ENCODE measurements around the gene MVP. TPM values are rescaled to one million over a fixed set of nuclear protein-coding genes. Genes with fewer than 3 reads are reported as not detected.

MVP gene
- total RNA-seq, 1 donor = 273 TPM

DNA sequence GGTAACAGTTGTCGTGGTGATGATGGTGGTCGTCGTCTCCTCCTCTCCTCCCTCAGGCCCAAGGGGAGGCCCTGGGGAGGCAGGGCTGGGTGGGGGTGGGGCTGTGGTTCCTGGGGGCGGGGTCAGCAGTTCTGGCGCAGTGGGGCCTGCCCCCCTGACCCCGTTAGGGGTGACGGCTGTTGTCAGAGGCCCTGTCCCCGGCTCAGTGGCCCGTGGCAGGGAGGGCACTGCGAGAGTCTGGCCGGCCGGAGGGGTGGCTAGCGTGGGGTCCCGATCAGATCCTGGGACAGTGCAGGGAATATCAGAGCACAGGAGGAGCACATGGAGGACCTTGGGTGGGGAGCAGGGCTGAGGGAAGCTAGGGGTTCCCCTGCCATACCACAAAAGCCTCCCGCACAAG is 76.6 kb downstream of the MVP start:
- TF ChIP-seq, protein P1, sequence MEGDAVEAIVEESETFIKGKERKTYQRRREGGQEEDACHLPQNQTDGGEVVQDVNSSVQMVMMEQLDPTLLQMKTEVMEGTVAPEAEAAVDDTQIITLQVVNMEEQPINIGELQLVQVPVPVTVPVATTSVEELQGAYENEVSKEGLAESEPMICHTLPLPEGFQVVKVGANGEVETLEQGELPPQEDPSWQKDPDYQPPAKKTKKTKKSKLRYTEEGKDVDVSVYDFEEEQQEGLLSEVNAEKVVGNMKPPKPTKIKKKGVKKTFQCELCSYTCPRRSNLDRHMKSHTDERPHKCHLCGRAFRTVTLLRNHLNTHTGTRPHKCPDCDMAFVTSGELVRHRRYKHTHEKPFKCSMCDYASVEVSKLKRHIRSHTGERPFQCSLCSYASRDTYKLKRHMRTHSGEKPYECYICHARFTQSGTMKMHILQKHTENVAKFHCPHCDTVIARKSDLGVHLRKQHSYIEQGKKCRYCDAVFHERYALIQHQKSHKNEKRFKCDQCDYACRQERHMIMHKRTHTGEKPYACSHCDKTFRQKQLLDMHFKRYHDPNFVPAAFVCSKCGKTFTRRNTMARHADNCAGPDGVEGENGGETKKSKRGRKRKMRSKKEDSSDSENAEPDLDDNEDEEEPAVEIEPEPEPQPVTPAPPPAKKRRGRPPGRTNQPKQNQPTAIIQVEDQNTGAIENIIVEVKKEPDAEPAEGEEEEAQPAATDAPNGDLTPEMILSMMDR (IDR thresholded peaks at IDR 0.05; ENCODE audit: extremely low read depth, low read depth, low read length) = no peak
- Histone ChIP-seq H3K36me3 (ENCODE audit: insufficient read depth, low read length) (no peaks in the 10 kb centered on the region), H3K4me2 (ENCODE audit: insufficient read depth, low read length) (no peak overlapping the region), H3K4me3 (ENCODE audit: insufficient read depth, low read length) (no peak overlapping the region), H3K79me2 (ENCODE audit: insufficient read depth, low read length) (peaks cover 9% of the 10 kb centered on the region), H3K27me3 (ENCODE audit: insufficient read depth, low read length) (peaks cover 8% of the 10 kb centered on the region), H2AFZ (ENCODE audit: low read length) (no peak overlapping the region), H3K9me3 (ENCODE audit: low read depth, low read length) (no peaks in the 10 kb centered on the region), H3K27ac (ENCODE audit: low read depth, low read length) (no peak overlapping the region), H4K20me1 (ENCODE audit: insufficient read depth, low read length) (peaks cover 6% of the 10 kb centered on the region), H3K4me1 (ENCODE audit: insufficient read depth, low read length) (peaks cover 18% of the 10 kb centered on the region)
- peak; percentile 37 for DNase-seq (ENCODE audit: insufficient read length, low spot score, missing footprints)

DNA sequence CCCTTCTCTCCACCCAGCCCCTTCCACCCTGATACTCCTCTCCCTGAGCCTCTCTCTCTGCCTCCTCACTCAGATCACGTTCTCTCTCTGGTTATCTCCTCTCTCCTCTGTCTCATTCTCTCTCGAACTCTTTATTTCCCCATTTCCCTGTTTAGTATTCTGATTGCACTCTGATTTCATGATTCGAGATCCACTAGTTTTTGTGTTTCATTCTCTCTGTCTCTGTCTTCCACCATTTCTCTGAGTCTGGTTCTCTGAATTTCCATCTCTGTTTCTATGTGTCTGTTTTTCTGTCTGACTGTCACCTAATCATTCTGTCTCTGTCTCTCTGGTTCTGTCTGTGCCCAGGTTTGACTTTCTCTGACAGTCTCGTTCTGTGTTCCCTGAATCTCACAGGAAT is 77.1 kb downstream of the MVP start:
- DNase-seq (ENCODE audit: insufficient read length, low spot score, missing footprints) = peak; percentile 21
- no peak overlapping the region for H3K4me2 ChIP-seq (ENCODE audit: insufficient read depth, low read length)
- TF ChIP-seq, protein P1 (IDR thresholded peaks at IDR 0.05; ENCODE audit: extremely low read depth, low read depth, low read length) = no peak

More for the DNA sequence above, 77.1 kb downstream of the MVP start:
- H2AFZ ChIP-seq (ENCODE audit: low read length) = no peak overlapping the region
- peaks cover 14% of the 10 kb centered on the region for H3K79me2 ChIP-seq (ENCODE audit: insufficient read depth, low read length)
- peaks cover 20% of the 10 kb centered on the region for H3K4me1 ChIP-seq (ENCODE audit: insufficient read depth, low read length)
- no peak overlapping the region for H3K4me3 ChIP-seq (ENCODE audit: insufficient read depth, low read length)
- no peaks in the 10 kb centered on the region for H3K36me3 ChIP-seq (ENCODE audit: insufficient read depth, low read length)
- H3K27ac ChIP-seq (ENCODE audit: low read depth, low read length) = no peak overlapping the region
- H3K9me3 ChIP-seq (ENCODE audit: low read depth, low read length) = no peaks in the 10 kb centered on the region
- peaks cover 10% of the 10 kb centered on the region for H4K20me1 ChIP-seq (ENCODE audit: insufficient read depth, low read length)
- H3K27me3 ChIP-seq (ENCODE audit: insufficient read depth, low read length) = peaks cover 8% of the 10 kb centered on the region

Small RNA genes within 50 kb of the gene (small RNA-seq; reads per million reads assigned to genes)
- gene AC009133.6 = not detected
- not detected for gene AC120114.4

Other genes with a start within 250 kb of the MVP start
- under 0.01 TPM in 1 of 2 replicates, not detected in the other for gene SPN, start 157.2 kb upstream of the MVP start, total RNA-seq
- 18.0 and 19.5 TPM in 2 replicates for gene QPRT, start 141.3 kb upstream of the MVP start, total RNA-seq
- gene C16orf54, start 74.5 kb upstream of the MVP start, total RNA-seq = 0.59 and 0.72 TPM in 2 replicates
- not detected in 2 replicates for gene ZG16, start 42.2 kb upstream of the MVP start, total RNA-seq
- gene KIF22, start 29.7 kb upstream of the MVP start, total RNA-seq = 8.3 and 12.4 TPM in 2 replicates
- gene MAZ, start 13.9 kb upstream of the MVP start, total RNA-seq = 221 and 267 TPM in 2 replicates
- 1.4 and 4.1 TPM in 2 replicates for gene PRRT2, start 8.3 kb upstream of the MVP start, total RNA-seq
- 16.8 and 19.9 TPM in 2 replicates for gene PAGR1, start 4.3 kb upstream of the MVP start, total RNA-seq
- 105 and 107 TPM in 2 replicates for gene CDIPT, start 42.8 kb downstream of the MVP start, total RNA-seq
- 1.5 and 2.9 TPM in 2 replicates for gene SEZ6L2, start 79.1 kb downstream of the MVP start, total RNA-seq
- gene ASPHD1, start 80.0 kb downstream of the MVP start, total RNA-seq = 0.88 and 1.8 TPM in 2 replicates
- 8.5 and 11.9 TPM in 2 replicates for gene KCTD13, start 105.8 kb downstream of the MVP start, total RNA-seq
- gene TMEM219, start 141.6 kb downstream of the MVP start, total RNA-seq = 74.3 and 84.0 TPM in 2 replicates
- gene TAOK2, start 153.4 kb downstream of the MVP start, total RNA-seq = 37.1 and 39.1 TPM in 2 replicates
- gene HIRIP3, start 175.2 kb downstream of the MVP start, total RNA-seq = 3.5 and 5.8 TPM in 2 replicates
- 14.5 and 16.8 TPM in 2 replicates for gene INO80E, start 175.8 kb downstream of the MVP start, total RNA-seq
- not detected in 2 replicates for gene DOC2A, start 190.6 kb downstream of the MVP start, total RNA-seq
- gene C16orf92, start 202.7 kb downstream of the MVP start, total RNA-seq = not detected in 2 replicates
- gene TLCD3B, start 210.8 kb downstream of the MVP start, total RNA-seq = 0.36 TPM in 1 of 2 replicates, not detected in the other
- 579 and 705 TPM in 2 replicates for gene ALDOA, start 245.3 kb downstream of the MVP start, total RNA-seq